Measurements from ENCODE around the gene ATP1A3.
"Not testable (repeated sequence)": the region's sequence is repeated elsewhere in the genome, so short reads cannot be mapped to it uniquely, and the experiment has no call there.

Gene ATP1A3

GRCh38 chr19:41993612-41994483, at the start of gene ATP1A3:
ATP1A3 (minus strand) TSS chr19:41994230; CDS start chr19:41994076, 154 bp downstream.
- TF ChIP-seq, protein P1, sequence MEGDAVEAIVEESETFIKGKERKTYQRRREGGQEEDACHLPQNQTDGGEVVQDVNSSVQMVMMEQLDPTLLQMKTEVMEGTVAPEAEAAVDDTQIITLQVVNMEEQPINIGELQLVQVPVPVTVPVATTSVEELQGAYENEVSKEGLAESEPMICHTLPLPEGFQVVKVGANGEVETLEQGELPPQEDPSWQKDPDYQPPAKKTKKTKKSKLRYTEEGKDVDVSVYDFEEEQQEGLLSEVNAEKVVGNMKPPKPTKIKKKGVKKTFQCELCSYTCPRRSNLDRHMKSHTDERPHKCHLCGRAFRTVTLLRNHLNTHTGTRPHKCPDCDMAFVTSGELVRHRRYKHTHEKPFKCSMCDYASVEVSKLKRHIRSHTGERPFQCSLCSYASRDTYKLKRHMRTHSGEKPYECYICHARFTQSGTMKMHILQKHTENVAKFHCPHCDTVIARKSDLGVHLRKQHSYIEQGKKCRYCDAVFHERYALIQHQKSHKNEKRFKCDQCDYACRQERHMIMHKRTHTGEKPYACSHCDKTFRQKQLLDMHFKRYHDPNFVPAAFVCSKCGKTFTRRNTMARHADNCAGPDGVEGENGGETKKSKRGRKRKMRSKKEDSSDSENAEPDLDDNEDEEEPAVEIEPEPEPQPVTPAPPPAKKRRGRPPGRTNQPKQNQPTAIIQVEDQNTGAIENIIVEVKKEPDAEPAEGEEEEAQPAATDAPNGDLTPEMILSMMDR (IDR thresholded peaks at IDR 0.05; ENCODE audit: insufficient read depth, low read depth, low read length, missing control alignments) = no peak
- peak within 1 kb of the TSS; percentile 41 for H3K4me3 ChIP-seq (ENCODE audit: low read depth, low read length)
- DNase-seq (ENCODE audit: low read depth) = peak; percentile 57

GRCh38 chr19:42042455-42043170, 48.6 kb upstream of the ATP1A3 start:
- H3K4me3 ChIP-seq (ENCODE audit: low read depth, low read length) = no peak overlapping the region
- TF ChIP-seq, protein P1 (IDR thresholded peaks at IDR 0.05; ENCODE audit: insufficient read depth, low read depth, low read length, missing control alignments) = no peak
- no peak for DNase-seq (ENCODE audit: low read depth)

GRCh38 chr19:42040491-42040890, 46.5 kb upstream of the ATP1A3 start:
- not testable (repeated sequence) for H3K4me3 ChIP-seq (ENCODE audit: low read depth, low read length); DNase-seq (ENCODE audit: low read depth)

DNA sequence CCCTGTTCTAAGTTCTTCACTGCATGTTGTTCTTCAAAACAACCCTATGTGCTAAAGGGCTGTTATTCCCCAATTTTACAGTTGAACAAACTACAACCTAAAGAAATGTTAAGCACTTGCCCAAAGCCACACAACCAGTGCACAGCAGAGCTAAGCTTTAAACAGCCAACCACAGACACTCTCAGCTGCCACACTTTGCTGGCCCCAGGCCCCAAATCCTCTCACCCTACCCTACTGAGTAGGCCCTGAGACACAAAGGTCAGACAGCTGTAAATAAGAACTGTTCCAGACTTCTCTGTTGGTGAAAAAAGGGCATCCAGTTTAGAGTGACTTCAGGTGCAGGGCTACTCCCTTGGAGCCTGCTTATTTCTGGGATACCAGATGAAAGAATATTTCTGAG, 46.0 kb upstream of the ATP1A3 start:
- TF ChIP-seq, protein P1 (IDR thresholded peaks at IDR 0.05; ENCODE audit: insufficient read depth, low read depth, low read length, missing control alignments) = no peak
- no peak overlapping the region for H3K4me3 ChIP-seq (ENCODE audit: low read depth, low read length)
- no peak for DNase-seq (ENCODE audit: low read depth)

DNA sequence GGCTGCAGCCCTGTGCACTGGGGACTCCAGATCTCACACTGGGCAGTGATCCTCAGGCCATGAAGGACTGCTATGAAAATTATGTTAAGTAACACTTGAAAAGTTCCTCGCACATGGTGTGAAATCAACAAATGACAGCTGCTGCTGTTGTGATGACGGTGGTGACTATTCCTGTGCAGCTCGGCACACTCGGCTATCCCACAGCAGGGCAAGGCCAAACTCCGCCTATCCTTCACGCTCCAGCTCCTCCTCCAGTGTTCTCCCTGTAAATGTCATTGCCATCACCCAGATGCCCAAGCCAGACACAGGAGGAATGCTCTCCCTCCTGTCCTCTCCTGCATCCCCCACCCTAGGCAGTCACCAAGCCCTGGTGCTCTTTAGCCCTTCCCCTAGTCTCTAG, 44.6 kb upstream of the ATP1A3 start:
- no peak overlapping the region for H3K4me3 ChIP-seq (ENCODE audit: low read depth, low read length)
- no peak for DNase-seq (ENCODE audit: low read depth)
- TF ChIP-seq, protein P1 (IDR thresholded peaks at IDR 0.05; ENCODE audit: insufficient read depth, low read depth, low read length, missing control alignments) = no peak

DNA sequence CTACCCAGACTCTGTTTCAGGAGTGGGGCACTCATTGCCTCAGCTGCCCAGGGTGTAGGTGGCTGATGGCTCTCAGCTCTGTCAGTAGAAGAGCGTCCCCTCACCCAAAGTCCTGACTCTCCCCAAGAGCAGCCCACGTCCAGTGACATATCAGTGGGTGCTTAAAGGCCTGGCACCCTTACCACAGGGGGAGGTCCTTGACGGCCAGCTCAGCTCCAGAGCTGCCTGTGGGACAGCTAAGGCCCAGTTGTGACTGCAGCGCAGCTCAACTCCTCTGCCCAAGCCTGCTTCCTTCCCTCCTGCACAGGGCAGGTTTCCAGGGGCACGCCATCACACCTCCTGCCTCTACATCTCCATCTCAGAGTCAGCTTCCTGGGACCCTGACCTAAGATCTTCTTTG, 43.6 kb upstream of the ATP1A3 start:
- TF ChIP-seq, protein P1 (IDR thresholded peaks at IDR 0.05; ENCODE audit: insufficient read depth, low read depth, low read length, missing control alignments) = no peak
- H3K4me3 ChIP-seq (ENCODE audit: low read depth, low read length) = no peak overlapping the region
- DNase-seq (ENCODE audit: low read depth) = no peak

DNA sequence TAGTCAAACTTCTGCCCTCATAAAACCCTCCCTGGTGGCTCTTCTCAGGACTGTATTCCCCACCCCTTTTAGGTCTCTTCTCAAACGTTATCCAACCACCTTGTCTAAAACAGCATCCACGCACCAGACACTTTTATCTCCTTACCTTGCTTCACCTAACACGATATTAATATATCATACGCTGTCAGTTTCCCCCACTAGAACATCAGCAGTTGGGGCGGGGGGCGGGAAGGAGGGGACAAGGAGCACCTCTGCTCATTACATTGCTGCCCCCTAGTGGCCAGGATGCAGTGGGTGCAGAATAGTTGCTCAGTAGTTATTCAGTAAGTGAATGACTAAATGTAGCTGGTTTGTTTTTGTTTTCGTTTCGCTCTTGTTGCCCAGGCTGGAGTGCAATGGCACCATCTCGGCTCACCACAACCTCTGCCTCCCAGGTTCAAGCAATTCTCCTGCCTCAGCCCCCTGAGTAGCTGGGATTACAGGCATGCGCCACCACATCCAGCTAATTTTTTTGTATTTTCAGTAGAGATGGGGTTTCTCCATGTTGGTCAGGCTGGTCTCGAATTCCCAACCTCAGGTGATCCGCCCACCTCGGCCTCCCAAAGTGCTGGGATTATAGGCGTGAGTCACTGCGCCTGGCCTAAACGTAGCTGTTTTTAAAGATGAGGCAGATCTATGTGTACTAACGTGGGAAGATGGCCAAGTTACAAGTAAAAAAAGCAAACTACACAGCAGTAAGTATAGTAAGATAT, 40.8 kb upstream of the ATP1A3 start:
- peak; percentile 83 for DNase-seq (ENCODE audit: low read depth)
- TF ChIP-seq, protein P1 (IDR thresholded peaks at IDR 0.05; ENCODE audit: insufficient read depth, low read depth, low read length, missing control alignments) = peak; percentile 86
- not testable (repeated sequence) for H3K4me3 ChIP-seq (ENCODE audit: low read depth, low read length)
